T-helper 2 cell (primary cell): ENCODE data around the gene NEK6.

Experiments
- DNase-seq, 5 experiments: peaks; one replicate each; pipeline versions ENCODE4 v3.0.0 to v3.0.0-alpha.2; 2012 to 2022

The NEK6 gene

DNA sequence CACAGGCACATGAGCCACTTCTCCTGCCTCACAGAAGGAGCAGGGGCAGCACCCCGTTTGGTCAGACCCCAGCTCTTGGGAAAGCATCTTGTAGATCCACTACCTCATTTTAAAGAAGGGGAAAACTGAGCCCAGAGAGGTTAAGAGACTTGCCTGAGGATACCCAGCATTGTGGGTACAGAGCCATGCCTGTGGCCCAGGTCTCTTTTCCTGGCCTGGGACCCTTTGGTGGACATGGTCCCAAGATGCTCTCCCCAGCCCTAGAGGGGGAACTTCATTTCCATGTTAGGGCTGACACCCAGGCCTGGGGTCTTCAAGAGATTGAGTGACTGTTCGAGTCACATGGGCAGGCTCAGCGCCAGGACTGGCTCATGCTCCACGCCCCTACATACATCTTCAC is 64.2 kb downstream of the NEK6 start:
- no peak for DNase-seq

DNA sequence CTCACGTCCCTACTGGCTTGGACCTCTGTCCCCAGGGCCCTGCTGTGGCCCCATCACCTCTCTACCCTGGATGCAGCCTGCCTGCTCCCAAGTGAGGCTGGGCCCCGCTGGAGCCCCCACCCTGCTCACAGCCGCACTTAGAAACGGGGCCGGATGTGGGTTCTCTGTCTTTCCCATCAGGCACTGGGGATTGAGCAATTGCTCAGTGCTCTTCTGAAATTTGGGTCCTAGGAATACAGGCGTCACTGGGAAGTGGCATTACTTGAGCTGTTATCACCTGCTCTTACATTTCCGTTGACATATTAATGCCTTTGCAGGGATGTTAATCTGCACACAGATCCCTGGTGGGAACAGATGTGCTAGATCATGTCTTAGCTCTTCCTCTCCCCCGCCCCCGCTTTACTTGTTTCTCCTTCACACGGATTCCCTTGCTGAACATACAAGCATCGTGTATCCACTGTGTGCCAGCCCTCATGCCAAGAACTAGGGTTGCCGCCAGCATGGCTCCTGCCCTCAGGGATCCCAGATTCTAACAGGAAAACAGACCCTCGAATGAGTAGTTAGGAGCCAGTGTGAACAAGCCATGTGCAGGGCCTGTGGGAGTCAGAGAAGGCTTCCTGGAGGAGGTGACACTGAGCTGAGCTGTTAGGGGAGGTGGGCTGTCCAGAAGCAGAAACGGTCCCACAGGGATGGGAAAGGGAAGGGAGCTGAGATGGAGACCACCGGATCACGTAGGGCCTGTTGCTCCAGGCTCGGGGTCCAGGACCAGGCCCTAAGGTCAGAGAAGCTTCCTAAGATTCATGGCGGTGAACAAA is 65.1 kb downstream of the NEK6 start:
- DNase-seq, result no peak

DNA sequence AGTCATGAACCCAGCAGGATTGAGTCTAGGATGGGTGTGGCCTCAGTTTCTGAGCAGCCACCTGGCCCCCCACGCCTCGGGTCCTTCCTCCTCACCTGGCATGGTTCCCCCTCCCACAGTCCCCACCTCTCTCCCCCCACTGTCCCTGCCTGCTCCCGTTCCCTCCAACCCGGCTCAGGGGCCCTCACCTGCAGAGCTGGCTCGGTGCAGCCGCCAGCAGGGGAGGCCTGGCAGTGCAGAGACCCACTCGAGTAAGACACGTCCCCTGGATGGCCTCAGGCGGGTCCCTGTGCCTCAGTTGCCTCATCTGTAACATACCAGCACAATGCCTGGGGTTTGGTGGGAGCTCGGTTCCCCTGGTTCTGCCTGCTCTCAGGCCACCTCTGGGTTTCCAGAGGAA is 66.2 kb downstream of the NEK6 start:
- DNase-seq, result no peak

DNA sequence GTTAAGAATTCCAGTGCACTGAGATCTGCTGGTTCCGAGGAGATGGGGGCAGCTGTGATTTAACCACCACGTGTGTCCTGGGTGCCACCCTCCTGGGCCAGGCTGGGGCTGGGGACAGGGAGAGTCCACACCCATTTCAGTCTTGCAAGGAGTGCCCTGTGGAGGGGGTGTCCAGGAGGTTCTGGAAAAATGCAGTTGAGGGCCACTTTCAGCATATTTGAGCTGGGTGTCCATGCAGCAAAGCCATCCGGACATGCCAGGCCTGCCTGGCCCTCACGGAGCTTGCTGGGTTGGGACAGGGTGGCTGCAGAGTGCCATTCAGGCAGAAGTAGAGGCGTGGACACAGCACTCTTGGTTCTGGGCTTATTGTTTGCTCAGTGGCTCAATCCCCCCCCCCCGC is 68.1 kb downstream of the NEK6 start:
- no peak for DNase-seq

DNA sequence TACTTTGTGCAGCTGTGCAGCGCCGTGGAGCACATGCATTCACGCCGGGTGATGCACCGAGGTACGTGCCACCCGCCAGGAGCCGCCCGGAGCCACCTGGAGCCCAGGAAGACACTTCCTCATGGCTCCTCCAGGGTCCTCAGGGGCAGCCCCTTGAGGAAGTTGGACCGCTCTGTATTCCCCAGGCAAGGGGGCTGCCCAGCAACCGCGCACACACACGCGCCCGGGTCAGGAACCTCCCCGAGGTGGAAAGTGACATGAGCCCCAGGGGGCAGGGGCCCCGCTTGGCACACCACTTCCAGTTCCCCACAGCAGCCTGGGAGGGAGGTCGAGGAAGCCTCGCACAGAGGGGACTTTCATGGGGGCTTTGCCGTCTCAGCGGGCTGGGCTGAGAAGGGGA is 68.6 kb downstream of the NEK6 start:
- no peak for DNase-seq

DNA sequence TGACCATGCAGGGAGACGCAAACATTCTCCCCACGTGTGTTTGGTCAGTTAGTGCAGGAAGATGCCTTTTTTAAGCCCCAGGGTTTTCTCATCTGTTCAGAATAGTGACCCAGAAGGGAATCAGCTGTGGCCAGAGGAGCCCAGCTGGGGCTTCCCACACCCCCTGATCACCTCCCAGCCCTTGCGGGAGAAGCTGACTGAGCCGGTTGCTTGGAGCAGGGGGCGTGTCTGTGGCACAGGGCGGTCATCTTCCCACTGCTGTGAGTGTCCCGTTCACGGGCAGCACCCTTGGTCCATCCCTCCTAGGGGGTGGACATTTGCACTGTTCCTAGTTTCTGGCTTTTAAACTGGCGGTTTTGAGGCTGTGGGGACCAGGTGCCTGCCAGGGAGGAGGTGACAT is 69.7 kb downstream of the NEK6 start:
- no peak for DNase-seq

DNA sequence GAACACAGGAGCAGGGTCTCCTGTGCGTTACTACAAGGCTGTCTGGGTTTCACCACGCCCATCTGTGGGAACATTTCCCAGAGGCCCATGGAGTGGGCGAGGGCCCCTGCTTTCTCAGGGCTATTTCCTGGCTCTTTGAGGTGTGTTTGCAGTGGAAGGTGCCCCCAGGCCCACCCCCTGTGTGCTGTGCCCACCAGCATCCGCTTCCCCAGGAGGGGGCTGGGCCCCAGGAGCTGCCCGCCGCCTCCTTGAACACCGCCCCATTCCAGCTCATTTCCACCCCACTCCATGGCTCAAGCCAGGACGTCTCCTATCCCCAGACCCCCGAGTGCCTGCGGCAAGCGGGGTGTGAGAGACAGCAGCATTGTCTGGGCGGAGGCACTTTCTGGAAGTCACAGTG is 70.5 kb downstream of the NEK6 start:
- no peak for DNase-seq

DNA sequence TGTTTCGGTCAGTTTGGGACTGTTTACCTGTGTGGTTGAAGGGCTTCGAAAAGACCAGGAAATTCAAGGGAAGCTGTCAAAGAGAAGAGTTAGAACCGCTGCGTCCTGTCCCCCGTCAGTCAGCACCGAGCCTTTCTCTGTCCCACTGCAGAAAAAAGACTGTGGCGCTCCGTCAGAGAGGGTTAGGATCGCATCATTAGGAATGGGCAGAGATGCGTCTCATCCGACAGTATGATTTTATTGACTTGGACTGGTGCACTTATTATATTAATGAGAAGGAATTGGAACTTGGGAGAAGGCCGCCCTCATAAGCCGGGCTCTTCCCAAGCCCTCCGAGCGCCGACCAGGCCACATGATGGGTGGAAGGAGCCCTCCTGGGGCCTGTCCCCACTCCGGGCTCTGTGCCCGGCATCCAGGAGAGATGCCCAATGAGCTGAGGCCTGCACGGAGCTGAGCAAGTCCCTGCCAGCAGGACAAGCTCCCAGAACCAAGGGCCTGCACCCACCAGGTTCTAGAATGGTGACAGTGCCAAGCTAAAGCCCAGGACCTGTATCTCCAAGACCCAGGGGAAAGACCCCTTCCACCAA is 71.5 kb downstream of the NEK6 start:
- DNase-seq, result no peak

DNA sequence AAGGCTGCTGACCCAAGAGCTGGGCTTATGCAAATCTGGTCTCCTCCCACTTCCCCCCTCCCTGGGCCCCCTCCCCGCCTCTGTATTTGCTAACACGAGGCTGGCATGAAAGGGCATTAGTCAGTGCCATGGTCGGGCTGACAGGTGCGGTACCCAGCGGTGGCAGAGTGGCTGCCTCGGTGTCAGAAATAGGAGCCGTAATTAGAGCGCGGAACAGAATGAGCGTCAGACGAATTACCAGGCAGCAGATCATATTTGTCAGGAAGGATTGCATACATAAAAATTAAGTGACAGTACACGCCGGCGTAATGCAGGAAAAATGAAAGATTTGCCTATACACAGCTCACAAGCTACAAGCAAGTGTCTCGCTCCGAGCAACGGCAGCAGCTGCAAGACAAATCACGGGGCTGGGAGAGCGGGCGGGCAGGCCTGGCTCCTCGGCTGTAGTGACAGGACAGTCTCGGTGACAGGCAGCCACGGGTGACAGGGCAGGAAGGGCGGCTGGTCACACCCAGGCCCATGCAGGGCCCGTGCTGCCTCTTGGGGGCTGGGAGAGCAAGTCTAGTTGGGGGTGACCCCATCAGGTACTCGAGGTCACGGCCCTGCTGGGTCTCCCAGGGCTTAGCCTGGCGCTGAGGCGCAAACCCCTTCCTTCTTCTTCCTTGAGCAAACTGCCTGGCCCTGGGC is 72.4 kb downstream of the NEK6 start:
- DNase-seq, result no peak

DNA sequence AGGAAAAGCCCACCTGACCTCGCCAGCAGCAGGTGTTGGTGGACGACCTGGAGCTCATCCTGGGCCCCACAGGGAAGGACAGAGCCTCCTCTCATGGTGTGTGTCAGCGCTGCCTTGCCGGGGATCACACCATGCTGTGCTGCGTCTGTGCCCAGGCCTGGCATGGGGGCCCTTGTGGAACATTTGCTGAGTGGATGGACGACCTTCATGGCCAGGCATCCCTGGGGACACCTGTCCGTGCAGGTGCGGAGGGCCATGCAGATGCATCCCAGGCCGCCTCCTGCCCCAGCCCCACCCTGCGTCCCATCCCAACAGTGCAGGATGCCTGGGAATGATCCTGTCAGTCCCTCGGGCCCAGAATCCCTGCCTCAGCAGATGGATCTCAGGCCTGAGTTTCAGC is 73.8 kb downstream of the NEK6 start:
- DNase-seq, result no peak

DNA sequence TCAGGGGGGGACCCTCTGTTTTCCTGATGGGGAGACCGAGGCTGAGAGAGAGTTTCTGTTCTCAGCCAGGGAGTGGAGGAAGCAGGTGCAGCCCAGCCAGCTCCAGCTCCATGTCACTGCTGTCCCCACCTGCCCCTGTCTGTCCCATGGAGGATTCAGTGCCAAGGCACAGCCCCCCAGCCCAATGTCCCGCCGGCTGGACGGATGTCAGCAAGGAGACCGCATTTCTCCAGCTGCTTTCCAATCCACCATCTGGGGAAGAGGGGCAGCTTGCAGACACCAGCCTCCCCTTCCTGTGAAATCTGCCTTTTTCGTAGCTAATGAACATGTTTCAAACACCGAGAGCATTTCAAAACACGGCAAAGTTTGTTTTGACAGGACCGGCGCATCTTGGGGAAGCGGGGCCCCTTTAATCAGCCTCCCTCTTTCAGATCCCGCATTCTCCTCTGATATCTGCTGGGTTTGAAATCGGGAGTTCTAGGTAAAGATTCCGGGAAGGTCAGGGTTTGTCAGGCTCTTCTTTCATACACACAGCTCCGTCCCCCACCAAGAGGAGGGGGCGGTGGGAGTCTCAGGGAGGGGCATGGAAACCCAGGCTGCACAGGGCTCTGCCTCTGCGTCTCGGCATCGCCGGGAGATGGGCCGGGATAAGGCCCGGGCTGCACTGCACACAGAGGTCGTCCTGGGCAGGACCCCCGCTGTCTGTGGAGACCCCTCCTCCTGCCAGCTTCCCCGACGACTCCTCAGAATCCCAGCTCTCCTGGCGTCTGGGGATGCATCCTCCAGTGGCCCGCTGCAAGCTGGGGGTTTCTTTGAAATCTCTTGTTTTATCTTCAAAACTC is 74.8 kb downstream of the NEK6 start:
- no peak for DNase-seq

DNA sequence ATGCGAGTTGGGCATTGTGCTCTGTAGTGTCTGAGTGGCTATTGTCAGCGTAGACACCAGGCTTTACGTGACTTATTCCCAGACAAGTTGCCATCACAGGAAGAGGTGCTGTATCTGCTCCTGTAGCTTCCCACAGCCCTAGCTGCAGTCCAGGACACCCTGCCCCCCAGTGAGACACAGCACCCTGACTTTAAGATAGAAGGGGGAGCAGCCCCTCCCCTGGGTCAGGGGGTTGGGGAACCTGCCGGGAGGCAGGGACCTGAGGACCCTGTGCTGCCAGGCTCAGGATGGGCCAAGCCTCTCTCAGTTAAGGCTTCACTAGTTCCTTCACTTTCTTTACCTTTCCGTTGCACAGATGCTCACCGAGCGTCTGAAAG is 75.4 kb downstream of the NEK6 start:
- no peak for DNase-seq

DNA sequence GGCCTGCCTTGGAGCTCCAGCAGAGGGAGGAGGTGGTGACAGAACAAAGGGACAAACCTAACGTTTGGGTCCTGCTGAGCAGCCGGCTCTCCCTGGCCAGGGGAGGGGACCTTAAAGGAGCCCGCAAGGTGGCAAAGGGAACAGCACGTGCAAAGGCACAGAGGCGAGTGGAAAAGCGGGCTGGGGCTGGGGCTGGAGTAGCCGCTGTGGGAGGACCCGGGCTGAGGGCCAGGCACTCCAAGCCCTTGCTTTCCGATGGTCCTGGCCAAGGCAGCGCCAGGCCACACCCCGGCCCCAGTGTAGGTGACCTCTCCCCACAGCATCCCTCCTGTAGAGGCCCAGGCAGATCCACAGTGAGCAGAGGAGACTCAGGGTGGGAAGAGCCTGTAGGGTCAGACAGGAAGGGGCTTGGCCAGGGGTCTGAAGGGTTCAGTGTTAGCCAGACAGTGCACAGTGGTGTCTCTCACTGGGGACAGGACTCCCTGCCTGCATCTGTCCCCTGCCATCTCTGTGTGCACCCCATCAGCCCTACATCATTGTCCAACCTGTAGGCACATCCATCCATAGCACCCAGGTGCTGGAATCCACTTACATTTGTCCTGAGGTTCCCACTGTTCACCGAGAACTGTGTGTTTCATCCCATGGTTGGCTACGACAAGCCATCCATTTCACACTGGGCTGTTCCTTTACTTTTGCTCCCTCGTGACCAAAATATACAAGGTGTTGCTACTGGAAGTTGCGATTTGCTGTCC is 77.0 kb downstream of the NEK6 start:
- no peak for DNase-seq

DNA sequence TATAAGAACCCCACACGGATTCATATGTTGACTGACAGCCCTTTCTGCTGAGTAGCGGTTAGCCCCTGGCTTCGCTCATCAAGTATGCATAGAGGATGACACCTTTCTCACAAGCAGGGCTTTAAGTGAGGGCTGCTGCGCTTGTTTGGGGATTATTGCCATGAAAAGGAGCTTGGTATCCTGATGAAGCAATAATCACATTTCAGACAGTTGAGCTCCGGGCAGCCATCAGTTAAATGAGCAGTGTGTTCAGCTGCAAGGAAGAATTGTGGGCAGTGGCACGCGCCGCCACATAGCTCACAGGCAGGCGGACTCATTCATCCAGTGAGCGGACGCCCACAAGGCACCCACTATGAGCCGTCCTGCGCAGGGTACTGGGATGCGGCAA is 77.6 kb downstream of the NEK6 start:
- DNase-seq, result no peak

DNA sequence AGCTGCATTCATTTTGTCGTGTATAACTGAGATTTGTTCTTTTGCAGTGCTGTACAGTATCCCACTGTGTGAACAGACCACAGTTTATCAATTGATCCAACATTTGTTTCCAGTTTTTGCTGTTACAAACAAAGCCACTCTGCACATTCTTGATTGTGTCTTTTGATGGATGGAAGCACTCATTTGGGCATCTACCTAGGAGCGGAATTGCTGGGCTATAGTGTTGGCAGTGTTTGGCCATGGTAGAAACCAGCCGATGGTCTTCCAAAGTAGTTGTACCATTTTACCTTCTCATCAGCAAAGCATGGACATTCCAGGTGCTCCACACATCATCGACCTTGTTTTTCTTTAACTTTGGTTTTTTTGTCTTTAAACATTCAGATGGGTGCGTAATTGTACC is 79.8 kb downstream of the NEK6 start:
- no peak for DNase-seq

DNA sequence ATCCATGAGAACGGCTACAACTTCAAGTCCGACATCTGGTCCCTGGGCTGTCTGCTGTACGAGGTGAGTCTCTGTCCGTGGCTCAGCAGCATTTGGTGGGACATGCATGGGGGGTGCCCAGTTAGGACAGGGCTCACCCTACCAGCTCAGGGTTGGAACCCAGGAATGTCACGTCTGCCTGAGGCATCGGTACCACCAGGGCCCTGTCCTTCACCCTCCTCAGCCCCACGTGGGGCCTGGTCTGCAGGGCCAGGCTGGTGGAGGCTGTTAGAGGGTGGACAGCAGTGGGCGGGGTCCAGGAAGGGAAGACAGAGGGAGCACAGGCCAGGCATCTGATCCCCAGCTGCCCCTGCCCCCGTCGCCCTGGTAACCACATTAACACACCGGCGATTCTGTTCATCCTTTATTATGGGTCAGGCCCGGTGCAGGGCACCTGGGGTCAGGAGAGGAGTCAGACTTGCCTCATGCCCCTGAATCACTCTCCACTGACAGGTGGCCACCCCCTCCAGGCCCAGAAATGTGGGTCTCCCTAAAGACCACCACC is 81.9 kb downstream of the NEK6 start:
- DNase-seq, result no peak

DNA sequence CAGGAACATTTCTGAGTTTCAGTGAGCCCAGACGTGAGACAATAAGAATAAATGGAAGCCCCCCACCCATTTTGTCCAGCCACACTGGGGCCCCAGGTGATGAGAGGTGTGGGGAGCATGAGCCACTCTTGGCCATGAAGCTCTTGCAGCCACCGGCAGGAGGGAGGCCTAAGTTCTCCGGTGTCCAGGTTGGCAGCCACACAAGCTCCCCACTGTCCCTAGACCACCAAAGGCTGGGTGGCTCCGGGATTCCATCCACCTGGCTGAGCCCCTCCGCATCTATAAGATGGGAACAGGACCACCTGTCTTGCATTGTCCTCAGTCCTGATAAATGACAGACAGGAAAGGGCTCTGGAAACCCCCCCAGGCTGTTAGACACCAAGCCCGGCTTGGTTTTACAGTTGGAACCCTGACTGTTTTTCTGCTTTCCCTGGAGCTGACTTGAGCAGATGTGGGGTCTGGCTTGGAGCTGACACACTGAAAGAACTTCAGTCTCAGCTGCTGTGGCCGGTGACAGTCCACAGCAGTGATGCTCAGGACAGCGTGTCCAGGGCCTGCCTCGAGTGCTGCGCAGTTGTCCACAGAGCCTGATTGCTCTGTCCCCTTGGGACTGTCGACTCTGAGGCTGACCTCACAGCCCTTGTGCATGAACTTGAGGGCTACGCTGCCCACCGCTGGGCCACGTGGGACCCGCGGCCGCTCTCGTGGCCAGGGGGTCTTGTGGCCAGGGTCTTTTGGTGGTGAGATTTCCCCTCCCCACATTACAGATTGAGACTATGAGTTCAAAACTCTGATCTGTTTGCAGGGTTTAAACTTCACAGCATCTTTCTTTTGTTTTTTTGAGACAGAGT is 82.7 kb downstream of the NEK6 start:
- DNase-seq, result no peak

DNA sequence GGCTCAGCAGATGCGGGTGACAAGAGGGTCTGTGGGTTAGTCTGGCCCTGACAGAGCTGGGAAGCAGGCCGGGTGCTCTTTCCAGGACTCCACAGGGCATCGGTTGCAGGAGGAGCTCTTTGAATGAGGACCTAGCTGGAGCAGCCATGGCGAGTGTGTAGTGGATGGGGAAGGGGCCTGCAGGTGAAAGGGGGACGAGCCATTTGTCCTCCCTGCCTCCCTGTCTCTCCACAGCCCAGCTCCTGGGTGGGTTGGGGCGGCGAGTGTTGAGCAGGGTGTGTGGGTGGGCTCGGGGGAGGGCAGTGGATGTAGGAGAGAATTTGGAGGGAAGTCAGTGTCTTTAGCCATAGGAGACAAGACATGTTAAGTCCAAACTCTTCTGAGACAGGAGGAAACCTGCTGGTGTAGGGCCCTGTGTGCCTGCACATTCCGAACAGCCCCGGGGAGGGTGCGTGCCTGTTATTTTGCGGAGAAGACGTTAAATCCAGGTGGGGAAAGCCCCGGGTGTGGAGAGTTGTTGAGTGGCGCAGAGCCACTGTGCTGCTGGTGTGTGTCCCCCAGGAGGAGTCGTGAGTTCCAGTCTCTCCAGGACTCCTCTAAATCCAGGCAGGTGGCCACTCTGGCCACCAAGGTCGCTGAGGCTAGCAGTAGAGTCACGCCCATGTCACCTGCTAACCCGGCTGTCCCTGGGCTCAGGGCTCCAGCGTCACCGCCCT is 83.9 kb downstream of the NEK6 start:
- DNase-seq, result no peak

DNA sequence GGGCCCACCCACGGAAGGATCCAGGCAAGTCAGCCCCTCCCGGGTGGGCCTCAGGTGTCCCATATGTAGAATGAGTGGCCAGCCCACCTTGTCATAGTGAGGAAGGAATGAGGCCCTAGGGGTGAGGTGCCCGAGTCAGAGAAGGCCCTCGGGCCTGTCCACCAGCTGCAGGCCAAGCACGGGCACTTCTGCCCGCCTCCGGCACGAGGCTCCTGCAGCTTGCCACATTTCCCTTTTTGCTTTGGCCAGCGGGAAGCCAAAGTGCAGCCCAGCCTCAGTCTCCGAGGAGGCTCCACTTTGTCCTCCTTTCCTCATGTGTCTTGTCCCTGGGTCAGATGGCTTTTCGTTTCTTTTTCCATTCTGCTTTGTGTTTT is 84.6 kb downstream of the NEK6 start:
- DNase-seq, result no peak

DNA sequence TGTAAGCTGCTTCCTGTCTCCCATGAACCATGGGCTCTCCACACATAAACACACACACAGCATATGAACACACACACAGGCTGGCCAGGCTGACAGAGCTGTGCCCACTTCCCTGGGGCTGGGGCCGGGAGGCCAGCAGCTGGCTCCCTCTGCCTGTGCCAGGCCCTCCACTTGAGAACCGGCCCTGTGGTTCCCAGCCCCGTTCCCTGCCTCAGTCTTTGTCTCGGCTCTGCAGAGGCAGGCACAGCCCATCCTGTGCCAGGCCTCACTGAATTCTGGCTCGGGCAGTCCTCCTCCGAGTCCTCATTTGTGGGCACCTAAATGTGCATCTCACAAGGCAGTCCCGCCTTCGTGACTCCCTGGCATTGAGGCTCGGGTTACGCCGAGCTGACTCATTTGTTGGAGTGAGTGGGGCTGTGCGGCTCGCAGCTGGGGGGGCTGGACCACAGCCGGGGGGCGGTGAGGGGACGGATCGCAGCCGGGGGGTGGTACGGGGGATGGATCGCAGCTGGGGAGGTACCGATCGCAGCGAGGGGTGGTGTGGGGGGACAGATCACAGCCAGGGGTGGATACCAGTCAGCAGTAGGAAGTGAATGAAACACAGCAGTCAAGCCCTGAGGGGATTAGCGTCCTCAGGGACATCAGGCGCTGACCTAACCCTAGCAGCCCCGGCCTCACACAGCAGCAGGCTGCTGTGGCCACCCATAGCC is 85.2 kb downstream of the NEK6 start:
- no peak for DNase-seq
